ENCODE measurements around the gene SMURF1.
"Not testable (repeated sequence)": the region's sequence is repeated elsewhere in the genome, so short reads cannot be mapped to it uniquely, and the experiment has no call there.

Gene SMURF1

DNA sequence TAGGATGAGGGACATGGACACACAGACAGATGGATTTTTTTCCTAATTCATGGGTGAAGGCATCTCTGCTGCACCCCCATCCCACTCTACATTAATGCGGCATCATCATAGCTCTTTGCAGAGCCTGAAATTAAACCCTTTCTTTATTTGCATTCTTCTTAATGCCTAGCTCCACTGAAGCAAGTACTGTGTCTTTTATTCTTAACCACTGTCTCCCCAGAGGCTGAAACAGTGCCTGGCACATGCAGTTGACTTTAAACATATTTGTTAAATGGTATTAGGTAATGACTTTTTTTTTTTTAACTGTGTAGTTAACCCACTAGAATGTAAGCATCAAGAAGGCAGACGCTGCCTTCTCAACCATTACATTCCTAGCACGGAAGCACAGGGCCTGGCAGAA lies 73.5 kb downstream of the SMURF1 start:
- in situ Hi-C loops (cut with MboI; ENCODE audit: low sequenced_read_pairs), result no loop called here

- in situ Hi-C loops (cut with MboI; ENCODE audit: low sequenced_read_pairs), result no loop called here
Measured at GRCh38 chr7:99061001-99061776, 82.7 kb downstream of the SMURF1 start.

GRCh38 chr7:99054781-99055180 lies 89.1 kb downstream of the SMURF1 start:
- in situ Hi-C loops (cut with MboI; ENCODE audit: low sequenced_read_pairs), result no loop called here

GRCh38 chr7:99050971-99051370 lies 92.9 kb downstream of the SMURF1 start:
- in situ Hi-C loops (cut with MboI; ENCODE audit: low sequenced_read_pairs), result no loop called here

GRCh38 chr7:99047526-99048077 lies 96.3 kb downstream of the SMURF1 start:
- in situ Hi-C loops (cut with MboI; ENCODE audit: low sequenced_read_pairs), result no loop called here

DNA sequence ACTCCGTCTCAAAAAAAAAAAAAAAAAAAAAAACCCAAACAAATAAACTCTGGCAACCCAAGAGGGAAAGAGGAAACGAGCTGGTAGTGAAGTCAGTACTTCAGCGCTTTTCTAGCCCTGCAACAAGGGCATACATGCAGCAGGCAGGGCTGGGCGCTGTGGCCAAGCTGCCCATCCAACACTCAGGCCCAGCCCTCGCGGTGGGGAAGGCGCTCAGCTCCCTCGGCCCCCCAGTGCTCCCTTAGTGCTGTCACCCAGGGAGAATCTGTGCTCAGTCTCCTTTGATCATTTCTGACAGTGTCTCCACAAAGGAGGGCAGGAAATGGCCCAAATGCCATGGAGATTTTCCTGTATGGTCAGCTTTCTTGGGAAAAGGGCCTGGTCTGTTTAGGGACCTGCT lies 97.2 kb downstream of the SMURF1 start:
- in situ Hi-C loops (cut with MboI; ENCODE audit: low sequenced_read_pairs), result no loop called here

DNA sequence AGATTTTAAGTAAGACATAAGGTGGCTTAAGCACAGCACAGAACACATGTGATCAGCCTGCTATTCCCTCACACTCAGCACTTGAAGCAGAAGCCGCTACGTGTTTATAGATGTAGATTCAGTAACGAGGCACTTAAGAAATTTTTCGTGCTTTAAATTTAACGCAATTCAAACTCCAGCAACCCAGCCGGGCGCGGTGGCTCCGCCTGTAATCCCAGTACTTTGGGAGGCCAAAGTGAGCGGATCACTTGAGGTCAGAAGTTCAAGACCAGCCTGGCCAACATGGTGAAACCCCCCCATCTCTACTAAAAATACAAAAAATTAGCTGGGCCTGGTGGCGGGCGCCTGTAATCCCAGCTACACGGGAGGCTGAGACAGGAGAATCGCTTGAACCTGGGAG lies 97.6 kb downstream of the SMURF1 start:
- in situ Hi-C loops (cut with MboI; ENCODE audit: low sequenced_read_pairs), result not testable (repeated sequence)

DNA sequence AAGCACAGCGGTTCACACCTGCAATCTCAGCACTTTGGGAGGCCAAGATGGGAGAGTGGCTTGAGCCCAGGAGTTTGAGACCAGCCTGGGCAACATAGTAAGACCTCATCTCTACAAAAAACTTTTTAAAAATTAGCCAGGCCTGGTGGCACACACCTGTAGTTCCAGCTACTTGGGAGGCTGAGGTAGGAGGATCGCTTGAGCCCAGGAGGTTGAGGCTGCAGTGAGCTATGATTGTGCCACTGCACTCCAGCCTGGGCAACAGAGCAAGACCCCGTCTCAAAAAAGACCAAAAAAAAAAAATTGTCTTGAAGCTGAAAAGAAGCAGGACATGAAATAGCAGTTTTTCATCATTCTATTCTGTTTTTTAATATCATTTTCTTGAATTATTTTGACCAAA lies 99.0 kb downstream of the SMURF1 start:
- in situ Hi-C loops (cut with MboI; ENCODE audit: low sequenced_read_pairs), result loop anchor here (5.0 kb wide), 1 partner anchor 267 kb away; no protein-coding TSS in a partner anchor

DNA sequence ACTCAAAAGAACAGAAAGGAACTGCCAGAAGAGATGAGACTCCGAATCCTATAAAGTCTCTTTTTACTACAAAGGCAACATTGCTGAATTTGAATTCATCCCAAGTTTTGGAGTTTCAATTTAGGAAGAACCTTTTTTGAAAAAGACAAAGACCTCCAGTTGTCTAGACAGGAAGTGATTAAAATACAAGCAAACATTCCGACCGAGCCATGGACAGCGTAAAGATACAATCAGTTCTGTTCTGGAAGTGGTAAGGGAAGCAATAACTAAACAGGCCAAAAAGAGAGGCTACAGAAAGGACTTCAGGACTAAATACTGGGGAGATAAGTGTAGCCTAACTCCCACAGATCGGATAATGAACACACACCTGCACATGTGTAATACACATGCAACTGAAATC lies 101.0 kb downstream of the SMURF1 start:
- in situ Hi-C loops (cut with MboI; ENCODE audit: low sequenced_read_pairs), result loop anchor here (5.0 kb wide), 1 partner anchor 269 kb away; no protein-coding TSS in a partner anchor

DNA sequence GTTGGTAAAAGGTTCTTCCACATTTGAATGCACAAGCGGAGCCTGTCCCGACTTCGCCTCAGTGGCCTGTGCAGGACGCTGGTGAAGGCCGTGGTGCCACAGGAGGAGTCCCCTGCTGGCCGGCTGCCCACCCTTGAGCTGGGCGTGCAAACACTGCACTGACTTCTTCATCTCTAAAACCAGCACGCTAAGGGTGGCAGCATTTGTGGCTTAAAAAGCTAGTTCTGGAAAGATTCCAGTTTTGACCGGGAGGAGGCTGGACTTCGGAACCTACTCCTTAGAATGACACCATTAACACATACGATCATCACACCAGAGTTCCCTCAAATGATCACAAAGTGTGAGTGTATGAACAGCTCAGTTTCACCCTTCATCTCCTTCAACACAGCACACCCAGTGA lies 102.4 kb downstream of the SMURF1 start:
- in situ Hi-C loops (cut with MboI; ENCODE audit: low sequenced_read_pairs), result loop anchor here (5.0 kb wide), 1 partner anchor 271 kb away; no protein-coding TSS in a partner anchor

DNA sequence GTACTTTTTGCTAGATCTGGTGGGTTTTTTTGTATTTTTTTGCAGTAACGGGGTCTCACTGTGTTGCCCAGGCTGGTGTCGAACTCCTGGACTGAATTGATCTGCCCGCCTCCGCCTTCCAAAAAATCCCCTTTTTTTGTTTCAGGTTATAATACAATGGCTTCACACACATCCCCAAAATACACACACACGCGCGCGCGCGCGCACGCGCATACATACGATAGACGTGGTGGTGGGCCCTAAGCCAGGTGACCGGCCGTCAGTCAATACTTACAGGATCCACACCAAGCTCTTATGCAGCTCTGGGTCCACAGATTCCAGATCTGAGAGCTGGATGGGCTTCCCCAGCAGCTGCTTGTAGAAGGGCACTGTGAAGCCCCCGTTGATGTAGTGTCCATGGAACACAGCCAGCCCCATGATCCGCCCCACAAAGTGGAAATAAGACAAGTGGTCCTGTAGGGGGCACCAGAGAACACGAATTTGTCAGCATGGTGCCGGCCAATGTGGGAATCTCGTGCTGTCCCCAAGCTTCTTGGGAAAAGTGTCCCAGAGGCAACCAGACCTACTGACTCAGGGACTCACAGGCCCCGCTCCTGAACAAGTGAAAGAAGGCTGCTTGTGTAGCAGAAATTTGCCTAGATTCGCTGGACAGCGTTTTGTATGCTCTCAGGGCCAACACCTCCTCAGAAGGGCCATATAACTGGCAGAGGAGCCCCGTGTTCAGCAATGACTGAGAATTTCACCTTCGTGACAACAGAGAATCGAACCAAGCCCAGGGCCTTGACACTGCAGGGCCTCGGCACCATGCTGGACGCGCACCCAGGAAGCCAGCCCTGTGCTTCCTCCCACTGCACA lies 103.6 kb downstream of the SMURF1 start:
- in situ Hi-C loops (cut with MboI; ENCODE audit: low sequenced_read_pairs), result loop anchor here (5.0 kb wide), 1 partner anchor 272 kb away; no protein-coding TSS in a partner anchor

GRCh38 chr7:99039384-99039891 lies 104.5 kb downstream of the SMURF1 start:
- in situ Hi-C loops (cut with MboI; ENCODE audit: low sequenced_read_pairs), result no loop called here

- in situ Hi-C loops (cut with MboI; ENCODE audit: low sequenced_read_pairs), result no loop called here
Measured at GRCh38 chr7:99038086-99038855, 105.6 kb downstream of the SMURF1 start.

GRCh38 chr7:99037327-99037940 lies 106.5 kb downstream of the SMURF1 start:
- in situ Hi-C loops (cut with MboI; ENCODE audit: low sequenced_read_pairs), result no loop called here

DNA sequence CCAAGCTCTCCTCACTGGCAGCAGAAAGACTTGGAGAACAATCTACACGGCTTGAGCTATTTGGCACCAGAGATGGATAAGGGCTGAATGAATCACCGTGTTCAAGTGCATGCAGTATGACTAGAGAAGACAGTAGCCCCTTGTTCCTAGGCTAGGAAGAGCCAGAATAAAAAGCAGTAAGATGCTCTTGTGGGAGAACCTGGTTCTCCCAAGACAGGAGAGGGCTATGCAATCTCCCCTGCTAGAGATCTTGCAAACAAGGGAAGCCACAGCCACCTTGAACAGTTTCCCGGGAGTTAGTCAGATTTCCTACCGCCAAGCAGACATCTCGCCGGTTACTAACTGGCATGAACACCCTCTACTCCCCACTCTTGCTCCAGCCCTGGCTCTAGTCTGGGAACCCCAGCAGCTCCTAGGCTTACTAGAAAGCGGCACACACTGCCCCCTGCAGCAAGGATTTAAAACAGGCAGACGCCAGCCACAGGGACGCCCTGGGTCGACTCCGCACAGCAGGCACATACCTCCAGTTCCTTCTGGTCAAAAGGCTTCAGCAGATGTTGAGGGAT lies 107.3 kb downstream of the SMURF1 start:
- in situ Hi-C loops (cut with MboI; ENCODE audit: low sequenced_read_pairs), result no loop called here

GRCh38 chr7:99035723-99036545 lies 108.0 kb downstream of the SMURF1 start:
- in situ Hi-C loops (cut with MboI; ENCODE audit: low sequenced_read_pairs), result no loop called here

GRCh38 chr7:99034932-99035722 lies 108.8 kb downstream of the SMURF1 start:
- in situ Hi-C loops (cut with MboI; ENCODE audit: low sequenced_read_pairs), result no loop called here

GRCh38 chr7:99033765-99034164 lies 110.1 kb downstream of the SMURF1 start:
- in situ Hi-C loops (cut with MboI; ENCODE audit: low sequenced_read_pairs), result no loop called here

Measured in HL-60/S4 treated with retinoic acid at 250 ng/mL for 4 days and 3 days (cell line).